ENCODE data around the gene HSD17B3. TPM values are rescaled to one million over a fixed set of nuclear protein-coding genes. Genes with fewer than 3 reads are reported as not detected.

The HSD17B3 gene
- total RNA-seq, 1 experiment from 2014 or later = not detected

- Histone ChIP-seq H3K9me3 (ENCODE audit: insufficient read depth, low read depth) (0 out of 2 replicates have a peak, but pooled peaks cover 4% of the 10 kb centered on the region), H3K9me2 (ENCODE audit: insufficient read depth) (no peaks in the 10 kb centered on the region), H4K20me1 (ENCODE audit: insufficient read depth) (no peaks in the 10 kb centered on the region), H3K4me1 (replicated peaks; ENCODE audit: insufficient read depth) (no peaks in the 10 kb centered on the region), H3K27ac (no peak overlapping the region), H3K36me3 (ENCODE audit: low read depth) (no peaks in the 10 kb centered on the region), H3K4me3 (no peak overlapping the region), H3K4me2 (no peak overlapping the region), H3K79me2 (ENCODE audit: low read depth) (no peaks in the 10 kb centered on the region), H2AFZ (no peak overlapping the region), H3F3A (ENCODE audit: insufficient read depth, low read depth) (no peaks in the 10 kb centered on the region), H3K27me3 (ENCODE audit: insufficient read depth, low read depth) (no peaks in the 10 kb centered on the region)
- intact Hi-C loops (cut with micrococcal nuclease; ENCODE audit: unreplicated experiment) = no loop called here
- ChIA-PET CTCF (no interaction called here), POLR2A (ENCODE audit: unreplicated experiment) (no interaction called here)
- no peak for TF ChIP-seq CTCF (conservative IDR thresholded peaks at IDR 0.05)
- no peak for TF ChIP-seq EZH2 (IDR thresholded peaks at IDR 0.05; ENCODE audit: low read depth)
- BruUV-seq (replicated peaks) = no TSS peak
- DNase-seq = no peak
These were observed 12.6 kb downstream of the HSD17B3 start for GRCh38 chr9:96289392-96289791.

- no peaks in the 10 kb centered on the region for H3K36me3 ChIP-seq (ENCODE audit: low read depth)
- no peaks in the 10 kb centered on the region for H3K79me2 ChIP-seq (ENCODE audit: low read depth)
- H3K4me2 ChIP-seq = no peak overlapping the region
- intact Hi-C loops (cut with micrococcal nuclease; ENCODE audit: unreplicated experiment) = no loop called here
- 0 out of 2 replicates have a peak, but pooled peaks cover 10% of the 10 kb centered on the region for H3K9me3 ChIP-seq (ENCODE audit: insufficient read depth, low read depth)
- H3K27me3 ChIP-seq (ENCODE audit: insufficient read depth, low read depth) = no peaks in the 10 kb centered on the region
- no TSS peak for BruUV-seq (replicated peaks)
- POLR2A ChIA-PET (ENCODE audit: unreplicated experiment) = no interaction called here
- DNase-seq = no peak
- H3F3A ChIP-seq (ENCODE audit: insufficient read depth, low read depth) = no peaks in the 10 kb centered on the region
- no peak overlapping the region for H3K27ac ChIP-seq
- CTCF ChIA-PET = no interaction called here
- no peak overlapping the region for H3K4me3 ChIP-seq
- TF ChIP-seq EZH2 (IDR thresholded peaks at IDR 0.05; ENCODE audit: low read depth) = no peak
- TF ChIP-seq CTCF (conservative IDR thresholded peaks at IDR 0.05) = no peak
- H4K20me1 ChIP-seq (ENCODE audit: insufficient read depth) = no peaks in the 10 kb centered on the region
- no peaks in the 10 kb centered on the region for H3K9me2 ChIP-seq (ENCODE audit: insufficient read depth)
- H2AFZ ChIP-seq = no peak overlapping the region
- peaks cover 7% of the 10 kb centered on the region for H3K4me1 ChIP-seq (replicated peaks; ENCODE audit: insufficient read depth)
These were observed 20.3 kb downstream of the HSD17B3 start for GRCh38 chr9:96281641-96282040.

- Histone ChIP-seq H3F3A (ENCODE audit: insufficient read depth, low read depth) (no peaks in the 10 kb centered on the region), H2AFZ (no peak overlapping the region), H3K27me3 (ENCODE audit: insufficient read depth, low read depth) (no peaks in the 10 kb centered on the region), H3K9me2 (ENCODE audit: insufficient read depth) (no peaks in the 10 kb centered on the region), H3K27ac (no peak overlapping the region), H3K36me3 (ENCODE audit: low read depth) (no peaks in the 10 kb centered on the region), H4K20me1 (ENCODE audit: insufficient read depth) (no peaks in the 10 kb centered on the region), H3K79me2 (ENCODE audit: low read depth) (no peaks in the 10 kb centered on the region), H3K9me3 (ENCODE audit: insufficient read depth, low read depth) (peaks cover 12% of the 10 kb centered on the region; the same call in 1 of the 2 replicates), H3K4me2 (peak overlapping the region; percentile 33; the same call in 1 of the 2 replicates), H3K4me3 (no peak overlapping the region), H3K4me1 (replicated peaks; ENCODE audit: insufficient read depth) (peaks cover 7% of the 10 kb centered on the region)
- intact Hi-C loops (cut with micrococcal nuclease; ENCODE audit: unreplicated experiment) = no loop called here
- CTCF ChIA-PET = no interaction called here
- peak; percentile 80 to 89 for DNase-seq
- no TSS peak for BruUV-seq (replicated peaks)
- no peak for TF ChIP-seq EZH2 (IDR thresholded peaks at IDR 0.05; ENCODE audit: low read depth)
- no peak for TF ChIP-seq CTCF (conservative IDR thresholded peaks at IDR 0.05)
- POLR2A ChIA-PET (ENCODE audit: unreplicated experiment) = interaction anchor here (0.7 kb wide), 2 partner anchors 22 to 716 kb away, joined by 5 to 7 read pairs; no protein-coding TSS in a partner anchor
These were observed 22.0 kb downstream of the HSD17B3 start for GRCh38 chr9:96279932-96280331.

Measured in PC-9 (cell line).